GM21529 (cell line): ENCODE data around the gene EEFSEC.

Experiments used
- ATAC-seq: cut with Tn5 transposase; IDR thresholded peaks from one replicate; pipeline ENCODE4 v1.9.1; 2021; ENCODE audit not compliant: unreplicated experiment

The EEFSEC gene

GRCh38 chr3:128180913-128181312 lies 27.6 kb downstream of the EEFSEC start:
- ATAC-seq = no peak

GRCh38 chr3:128182656-128183055 lies 29.4 kb downstream of the EEFSEC start:
- ATAC-seq = no peak

GRCh38 chr3:128185630-128186447 lies 32.6 kb downstream of the EEFSEC start:
- no peak for ATAC-seq

- ATAC-seq = no peak
Measured at GRCh38 chr3:128187495-128187894, 34.2 kb downstream of the EEFSEC start.

- ATAC-seq = no peak
Measured at GRCh38 chr3:128188326-128188725, 35.0 kb downstream of the EEFSEC start.

GRCh38 chr3:128188956-128189355 lies 35.7 kb downstream of the EEFSEC start:
- no peak for ATAC-seq

- ATAC-seq = no peak
Measured at GRCh38 chr3:128190501-128190900, 37.2 kb downstream of the EEFSEC start.

GRCh38 chr3:128192131-128192530 lies 38.9 kb downstream of the EEFSEC start:
- no peak for ATAC-seq

GRCh38 chr3:128193168-128193567 lies 39.9 kb downstream of the EEFSEC start:
- no peak for ATAC-seq

- no peak for ATAC-seq
Measured at GRCh38 chr3:128194843-128195242, 41.6 kb downstream of the EEFSEC start.

GRCh38 chr3:128195369-128195768 lies 42.1 kb downstream of the EEFSEC start:
- no peak for ATAC-seq

GRCh38 chr3:128195802-128196201 lies 42.5 kb downstream of the EEFSEC start:
- ATAC-seq = no peak

- no peak for ATAC-seq
Measured at GRCh38 chr3:128196647-128197046, 43.4 kb downstream of the EEFSEC start.

- ATAC-seq = no peak
Measured at GRCh38 chr3:128197855-128198254, 44.6 kb downstream of the EEFSEC start.

GRCh38 chr3:128198313-128198712 lies 45.0 kb downstream of the EEFSEC start:
- no peak for ATAC-seq

- ATAC-seq = no peak
Measured at GRCh38 chr3:128199110-128199509, 45.8 kb downstream of the EEFSEC start.

GRCh38 chr3:128201158-128201755 lies 48.0 kb downstream of the EEFSEC start:
- ATAC-seq = no peak

GRCh38 chr3:128203169-128203568 lies 49.9 kb downstream of the EEFSEC start:
- ATAC-seq = no peak

GRCh38 chr3:128205558-128206145 lies 52.4 kb downstream of the EEFSEC start:
- ATAC-seq = no peak

- ATAC-seq = no peak
Measured at GRCh38 chr3:128207951-128208350, 54.7 kb downstream of the EEFSEC start.

GRCh38 chr3:128210711-128211110 lies 57.4 kb downstream of the EEFSEC start:
- no peak for ATAC-seq

GRCh38 chr3:128214056-128214455 lies 60.8 kb downstream of the EEFSEC start:
- ATAC-seq = no peak
